ENCODE results near the gene FNDC3B. TPM values are rescaled to one million over a fixed set of nuclear protein-coding genes. Genes with fewer than 3 reads are reported as not detected.

Gene FNDC3B
- total RNA-seq, 1 donor from 2014 or later = 147 TPM

- DNase-seq = no peak
These were observed 6.0 kb upstream of the FNDC3B start for GRCh38 chr3:172033396-172033795.

- peak; percentile 30 for DNase-seq
These were observed 4.3 kb upstream of the FNDC3B start for GRCh38 chr3:172034786-172035685.

GRCh38 chr3:172036541-172037215 is 2.7 kb upstream of the FNDC3B start:
- DNase-seq = no peak

GRCh38 chr3:172038798-172039435 is 461 bp upstream of the FNDC3B start:
- peak; percentile 22 for DNase-seq

GRCh38 chr3:172040078-172040980 is 951 bp downstream of the FNDC3B start:
- DNase-seq = peak; percentile 90

GRCh38 chr3:172040981-172041963 is 1.9 kb downstream of the FNDC3B start:
- peak; percentile 74 for DNase-seq

GRCh38 chr3:172042136-172042662 is 2.8 kb downstream of the FNDC3B start:
- DNase-seq = peak; percentile 18

- DNase-seq = peak; percentile 34
These were observed 3.3 kb downstream of the FNDC3B start for GRCh38 chr3:172042663-172043179.

GRCh38 chr3:172043233-172043632 is 3.9 kb downstream of the FNDC3B start:
- DNase-seq = no peak

GRCh38 chr3:172043766-172044165 is 4.4 kb downstream of the FNDC3B start:
- DNase-seq = no peak

- no peak for DNase-seq
These were observed 5.6 kb downstream of the FNDC3B start for GRCh38 chr3:172044833-172045585.

GRCh38 chr3:172046268-172046915 is 7.0 kb downstream of the FNDC3B start:
- no peak for DNase-seq

GRCh38 chr3:172047567-172048115 is 8.3 kb downstream of the FNDC3B start:
- no peak for DNase-seq

GRCh38 chr3:172048599-172048998 is 9.2 kb downstream of the FNDC3B start:
- DNase-seq = no peak

- DNase-seq = no peak
These were observed 12.1 kb downstream of the FNDC3B start for GRCh38 chr3:172051310-172051956.

GRCh38 chr3:172051957-172052354 is 12.6 kb downstream of the FNDC3B start:
- no peak for DNase-seq

- DNase-seq = no peak
These were observed 13.0 kb downstream of the FNDC3B start for GRCh38 chr3:172052405-172052804.
